ENCODE data around the gene TBATA. TPM values are rescaled to one million over a fixed set of nuclear protein-coding genes. Genes with fewer than 3 reads are reported as not detected.

The TBATA gene
- polyA plus RNA-seq, 1 experiment = not detected

DNA sequence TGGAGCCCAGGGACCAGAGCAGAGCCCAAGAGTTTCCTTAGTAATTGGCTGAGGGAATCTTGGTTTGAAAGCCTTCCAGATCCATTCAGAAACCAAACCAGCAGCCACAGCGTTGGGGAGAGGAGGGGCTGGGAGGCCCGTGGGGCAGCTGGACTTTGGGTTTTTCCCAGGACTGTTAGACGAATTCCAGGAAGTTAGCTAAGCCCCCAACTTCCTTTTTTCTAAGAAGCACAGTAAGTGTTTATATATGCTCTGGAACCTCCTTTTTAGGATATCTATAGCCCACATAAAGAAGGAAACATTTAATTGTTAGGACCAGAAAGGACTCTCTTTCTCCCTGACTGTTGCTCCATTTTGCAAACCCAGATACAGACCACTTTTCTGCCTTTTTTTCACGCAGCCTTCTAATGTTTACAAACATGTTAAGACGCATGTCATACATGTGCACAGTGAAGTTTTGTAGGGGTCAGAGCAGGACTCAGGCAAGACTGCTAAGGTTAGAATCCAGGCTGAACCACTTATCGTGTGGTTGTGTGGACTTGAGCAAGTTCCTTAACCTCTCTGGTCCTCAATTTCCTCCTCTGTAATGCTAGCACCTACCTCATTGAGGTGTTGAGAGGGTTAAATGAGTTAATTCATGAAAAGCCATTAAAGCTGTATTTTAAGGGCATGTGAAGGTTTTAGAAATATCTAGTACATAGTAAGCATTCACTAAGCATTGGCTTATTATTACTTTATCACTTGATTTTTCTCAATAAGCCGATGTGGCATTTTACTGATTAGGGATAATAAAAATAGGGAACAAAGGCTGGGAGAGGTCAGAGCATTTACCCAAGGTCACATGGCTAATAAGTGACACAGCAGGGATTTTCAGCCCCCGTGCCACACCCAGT lies 42.4 kb downstream of the TBATA start:
- Histone ChIP-seq H3K27me3 (ENCODE audit: control insufficient read depth, insufficient read depth, low read length) (no peaks in the 10 kb centered on the region; the same call in 1 of the 2 replicates), H3K4me3 (ENCODE audit: low read depth, low read length) (no peak overlapping the region), H3K36me3 (ENCODE audit: control insufficient read depth, insufficient read depth, low read length) (no peaks in the 10 kb centered on the region)
- CTCF ChIA-PET = interaction anchor here (0.9 to 1.2 kb wide), 3 partner anchors 10 to 191 kb away, joined by 3 read pairs; no protein-coding TSS in a partner anchor
- DNase-seq (ENCODE audit: low read depth) = no peak
- TF ChIP-seq, protein P1, sequence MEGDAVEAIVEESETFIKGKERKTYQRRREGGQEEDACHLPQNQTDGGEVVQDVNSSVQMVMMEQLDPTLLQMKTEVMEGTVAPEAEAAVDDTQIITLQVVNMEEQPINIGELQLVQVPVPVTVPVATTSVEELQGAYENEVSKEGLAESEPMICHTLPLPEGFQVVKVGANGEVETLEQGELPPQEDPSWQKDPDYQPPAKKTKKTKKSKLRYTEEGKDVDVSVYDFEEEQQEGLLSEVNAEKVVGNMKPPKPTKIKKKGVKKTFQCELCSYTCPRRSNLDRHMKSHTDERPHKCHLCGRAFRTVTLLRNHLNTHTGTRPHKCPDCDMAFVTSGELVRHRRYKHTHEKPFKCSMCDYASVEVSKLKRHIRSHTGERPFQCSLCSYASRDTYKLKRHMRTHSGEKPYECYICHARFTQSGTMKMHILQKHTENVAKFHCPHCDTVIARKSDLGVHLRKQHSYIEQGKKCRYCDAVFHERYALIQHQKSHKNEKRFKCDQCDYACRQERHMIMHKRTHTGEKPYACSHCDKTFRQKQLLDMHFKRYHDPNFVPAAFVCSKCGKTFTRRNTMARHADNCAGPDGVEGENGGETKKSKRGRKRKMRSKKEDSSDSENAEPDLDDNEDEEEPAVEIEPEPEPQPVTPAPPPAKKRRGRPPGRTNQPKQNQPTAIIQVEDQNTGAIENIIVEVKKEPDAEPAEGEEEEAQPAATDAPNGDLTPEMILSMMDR (IDR thresholded peaks at IDR 0.05; ENCODE audit: insufficient read depth, low read depth, low read length) = no peak
- POLR2A ChIA-PET = interaction anchor here (0.6 kb wide), 1 partner anchor 136 kb away, joined by 3 read pairs; no protein-coding TSS in a partner anchor

DNA sequence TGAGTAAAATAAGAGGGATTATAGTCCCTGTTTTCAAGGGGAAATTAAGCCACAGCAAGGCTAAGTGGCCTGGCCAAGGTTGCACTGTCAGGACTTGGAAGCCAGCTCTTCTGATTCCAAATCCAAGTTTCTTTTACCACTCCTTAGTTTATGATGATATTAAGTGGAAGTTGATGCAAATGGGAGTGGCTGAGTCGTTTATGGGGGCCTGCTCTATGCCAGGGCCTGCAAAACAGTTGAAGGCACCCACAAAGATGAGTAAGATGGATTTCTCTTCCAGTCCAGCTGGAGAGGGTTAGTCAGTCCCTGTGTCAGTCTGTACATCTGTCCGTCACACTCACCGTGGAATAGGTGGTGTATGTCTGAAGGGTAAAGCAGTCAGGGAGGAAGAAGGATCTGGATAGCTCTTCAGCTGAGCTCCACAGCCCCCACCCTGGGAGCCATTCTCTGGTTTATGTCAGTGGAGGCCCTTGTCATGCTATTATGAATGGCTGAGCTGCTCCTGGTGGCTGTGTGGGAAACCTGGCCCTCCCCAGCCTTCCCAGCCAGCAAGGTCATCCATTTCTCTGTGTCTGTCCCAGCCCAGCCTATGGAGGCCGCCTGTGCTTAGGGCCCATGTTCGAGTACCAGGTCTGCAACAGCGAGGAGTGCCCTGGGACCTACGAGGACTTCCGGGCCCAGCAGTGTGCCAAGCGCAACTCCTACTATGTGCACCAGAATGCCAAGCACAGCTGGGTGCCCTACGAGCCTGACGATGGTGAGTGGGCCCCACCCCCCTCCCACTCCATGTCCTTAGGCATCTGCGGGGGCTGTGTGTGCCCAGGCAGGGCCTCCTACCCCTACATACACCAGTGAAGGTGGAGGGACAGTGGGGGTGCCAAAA lies 44.5 kb downstream of the TBATA start:
- no peak for DNase-seq (ENCODE audit: low read depth)
- peaks cover 1% of the 10 kb centered on the region; the same call in 1 of the 2 replicates for H3K27me3 ChIP-seq (ENCODE audit: control insufficient read depth, insufficient read depth, low read length)
- ChIA-PET CTCF (interaction anchor here (1.4 kb wide), 1 partner anchor 18 kb away, joined by 5 read pairs; no protein-coding TSS in a partner anchor), POLR2A (no interaction called here)
- H3K36me3 ChIP-seq (ENCODE audit: control insufficient read depth, insufficient read depth, low read length) = no peaks in the 10 kb centered on the region
- TF ChIP-seq, protein P1 (IDR thresholded peaks at IDR 0.05; ENCODE audit: insufficient read depth, low read depth, low read length) = no peak
- H3K4me3 ChIP-seq (ENCODE audit: low read depth, low read length) = no peak overlapping the region

DNA sequence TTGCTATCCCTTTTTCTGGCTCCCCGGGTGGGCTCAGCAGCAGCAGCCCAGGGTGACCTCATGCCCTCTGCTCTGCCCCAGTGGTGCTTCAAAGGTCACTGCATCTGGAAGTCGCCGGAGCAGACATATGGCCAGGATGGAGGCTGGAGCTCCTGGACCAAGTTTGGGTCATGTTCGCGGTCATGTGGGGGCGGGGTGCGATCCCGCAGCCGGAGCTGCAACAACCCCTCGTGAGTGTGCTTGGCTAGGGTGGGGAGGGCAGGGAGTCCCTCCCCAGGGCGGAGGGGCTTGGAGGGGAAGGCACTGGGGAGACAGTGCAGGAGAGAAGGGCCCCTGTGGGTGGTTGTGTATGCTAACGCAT lies 46.4 kb downstream of the TBATA start:
- Histone ChIP-seq H3K36me3 (ENCODE audit: control insufficient read depth, insufficient read depth, low read length) (no peaks in the 10 kb centered on the region), H3K4me3 (ENCODE audit: low read depth, low read length) (no peak overlapping the region), H3K27me3 (ENCODE audit: control insufficient read depth, insufficient read depth, low read length) (peaks cover 1% of the 10 kb centered on the region; the same call in 1 of the 2 replicates)
- POLR2A ChIA-PET = no interaction called here
- CTCF ChIA-PET = interaction anchor here (1.1 kb wide), 1 partner anchor 13 kb away, joined by 3 read pairs; no protein-coding TSS in a partner anchor
- TF ChIP-seq, protein P1 (IDR thresholded peaks at IDR 0.05; ENCODE audit: insufficient read depth, low read depth, low read length) = no peak
- DNase-seq (ENCODE audit: low read depth) = no peak

DNA sequence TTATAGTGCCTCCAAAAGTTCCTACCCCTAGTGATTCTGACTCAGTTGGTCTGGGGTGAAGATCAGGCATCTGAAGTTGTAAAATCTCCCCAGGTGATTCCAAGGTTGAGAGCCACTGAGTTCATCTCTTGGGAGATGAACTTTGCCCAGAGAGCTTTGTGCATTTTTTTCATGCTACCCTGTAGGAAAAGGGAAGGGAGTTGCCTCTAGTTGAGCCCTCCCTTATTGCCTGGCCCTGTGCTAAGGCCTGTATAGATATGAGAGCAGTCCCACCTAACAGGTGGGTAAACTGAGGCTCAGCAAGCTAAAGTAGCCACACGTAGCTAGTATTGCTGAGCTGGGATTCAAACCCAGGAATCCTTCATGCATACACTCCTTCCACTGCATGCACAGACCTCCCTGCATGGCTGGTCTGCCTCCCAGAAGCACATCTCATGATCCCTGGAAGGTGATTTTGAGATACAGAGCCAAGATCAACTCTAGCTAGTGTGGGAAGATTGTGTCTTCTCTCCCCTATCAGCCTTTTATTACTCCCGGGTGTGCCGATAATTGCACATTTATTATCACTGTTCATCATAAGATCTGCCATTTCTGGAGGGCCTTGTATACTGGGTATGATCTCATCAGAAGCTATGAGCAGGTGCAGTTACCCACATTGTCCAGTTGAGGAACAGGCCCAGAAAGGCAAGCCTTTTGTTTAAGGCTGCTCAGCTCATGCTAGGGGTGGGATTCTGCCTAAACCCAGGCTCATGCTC lies 47.0 kb downstream of the TBATA start:
- TF ChIP-seq, protein P1 (IDR thresholded peaks at IDR 0.05; ENCODE audit: insufficient read depth, low read depth, low read length) = 0 out of 2 replicates have a peak, but pooled peaks have one; percentile 19
- Histone ChIP-seq H3K4me3 (ENCODE audit: low read depth, low read length) (no peak overlapping the region), H3K36me3 (ENCODE audit: control insufficient read depth, insufficient read depth, low read length) (no peaks in the 10 kb centered on the region), H3K27me3 (ENCODE audit: control insufficient read depth, insufficient read depth, low read length) (peaks cover 1% of the 10 kb centered on the region; the same call in 1 of the 2 replicates)
- no peak for DNase-seq (ENCODE audit: low read depth)
- CTCF ChIA-PET = interaction anchor here (1.1 kb wide), 1 partner anchor 12 kb away, joined by 3 read pairs; no protein-coding TSS in a partner anchor
- POLR2A ChIA-PET = interaction anchor here (0.6 kb wide), 1 partner anchor 114 kb away, joined by 22 read pairs; no protein-coding TSS in a partner anchor

Data from BJ (cell line).